ENCODE results near the gene CDT1. TPM values are rescaled to one million over a fixed set of nuclear protein-coding genes. Genes with fewer than 3 reads are reported as not detected.

The CDT1 gene
- total RNA-seq, 2 experiments from 2014 or later: 133 to 137 TPM

DNA sequence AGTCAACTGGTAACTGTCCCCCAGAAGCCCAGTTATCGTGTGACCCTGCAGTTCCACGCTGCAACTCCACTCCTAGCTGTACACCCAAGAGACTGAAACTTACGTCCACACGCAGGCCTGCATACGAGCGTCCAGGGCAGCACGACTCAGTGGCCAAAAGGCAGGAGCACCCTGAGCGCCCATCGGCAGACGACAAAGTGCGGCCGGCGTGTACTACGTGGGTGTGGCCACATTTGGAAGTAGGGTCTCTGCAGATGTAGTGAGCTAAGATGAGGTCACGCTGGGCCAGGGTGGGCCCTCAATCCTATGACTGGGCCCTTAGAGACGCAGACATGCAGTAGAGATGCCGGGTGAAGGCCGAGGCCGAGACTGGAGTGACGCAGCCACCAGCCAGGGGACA is 39.7 kb downstream of the CDT1 start:
- CTCF ChIA-PET: no interaction called here
- Mint-ChIP-seq H3K27ac (no peak overlapping the region), H3K4me3 (no peak overlapping the region), H3K36me3 (ENCODE audit: low read depth) (no peaks in the 10 kb centered on the region), H3K9me3 (no peaks in the 10 kb centered on the region), H3K27me3 (no peaks in the 10 kb centered on the region), H3K4me1 (peaks cover 7% of the 10 kb centered on the region)
- POLR2A ChIA-PET: no interaction called here
- DNase-seq: no peak

DNA sequence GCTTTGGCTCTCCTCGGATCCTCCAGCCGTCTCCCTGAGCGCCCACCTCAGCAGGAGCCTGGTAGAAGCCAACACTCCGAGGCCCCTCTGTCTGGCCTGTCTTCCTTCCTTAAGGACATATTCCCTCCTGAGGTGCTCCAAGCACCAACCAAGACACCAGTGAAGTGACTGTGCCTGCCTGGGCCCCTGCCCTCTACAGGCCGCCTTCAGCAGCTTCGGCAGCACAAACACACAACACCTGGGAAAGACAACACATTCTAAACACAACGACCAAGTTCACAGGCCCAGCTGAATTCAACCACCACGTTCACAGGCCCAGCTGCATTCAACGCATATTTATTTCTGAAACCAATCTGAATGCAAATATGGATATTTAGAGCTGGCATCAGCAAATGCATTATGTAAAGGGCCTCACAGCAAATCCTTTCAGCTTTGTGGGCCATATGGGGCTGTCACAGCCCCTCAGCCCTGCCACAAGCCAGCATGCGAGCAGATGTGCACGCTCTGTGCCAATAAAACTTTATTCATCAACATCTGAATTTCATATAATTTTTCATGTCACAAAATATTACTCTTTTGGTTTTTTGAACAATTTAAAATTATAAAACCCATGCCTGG is 40.9 kb downstream of the CDT1 start:
- POLR2A ChIA-PET: no interaction called here
- CTCF ChIA-PET: no interaction called here

DNA sequence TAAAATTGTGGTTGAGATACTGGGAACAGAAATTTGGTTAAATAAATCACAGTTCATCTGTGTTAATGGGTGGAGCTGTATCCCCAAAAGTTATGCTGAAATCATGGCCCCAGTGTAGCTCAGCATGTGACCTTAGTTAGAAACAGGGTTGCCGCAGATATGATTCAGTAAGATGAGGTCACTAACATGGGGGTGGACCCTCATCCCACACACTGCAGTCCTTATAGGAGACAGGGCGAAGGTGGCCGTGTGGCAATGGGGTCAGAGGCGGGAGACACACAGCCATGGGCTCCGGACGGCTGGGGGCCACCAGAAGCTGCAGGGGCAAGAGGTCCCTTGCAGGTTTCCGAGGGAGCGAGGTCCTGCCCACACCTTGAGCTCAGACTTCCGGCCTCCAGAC is 42.5 kb downstream of the CDT1 start:
- Mint-ChIP-seq H3K4me3 (no peak overlapping the region), H3K36me3 (ENCODE audit: low read depth) (no peaks in the 10 kb centered on the region), H3K9me3 (no peaks in the 10 kb centered on the region), H3K27me3 (no peaks in the 10 kb centered on the region), H3K4me1 (peaks cover 7% of the 10 kb centered on the region), H3K27ac (no peak overlapping the region)
- ChIA-PET POLR2A (interaction anchor here (1.4 kb wide), 1 partner anchor 11 kb away, joined by 3 read pairs; the partner anchor contains the start of genes GALNS and TRAPPC2L), CTCF (interaction anchor here (1.9 kb wide), 1 partner anchor 12 kb away, joined by 6 read pairs; no protein-coding TSS in a partner anchor)
- DNase-seq: no peak

More for the DNA sequence above, 40.9 kb downstream of the CDT1 start:
- no peaks in the 10 kb centered on the region for H3K9me3 Mint-ChIP-seq
- no peaks in the 10 kb centered on the region for H3K27me3 Mint-ChIP-seq
- peaks cover 7% of the 10 kb centered on the region for H3K4me1 Mint-ChIP-seq
- no peak overlapping the region for H3K27ac Mint-ChIP-seq
- DNase-seq: no peak
- H3K36me3 Mint-ChIP-seq (ENCODE audit: low read depth): no peaks in the 10 kb centered on the region
- H3K4me3 Mint-ChIP-seq: no peak overlapping the region

DNA sequence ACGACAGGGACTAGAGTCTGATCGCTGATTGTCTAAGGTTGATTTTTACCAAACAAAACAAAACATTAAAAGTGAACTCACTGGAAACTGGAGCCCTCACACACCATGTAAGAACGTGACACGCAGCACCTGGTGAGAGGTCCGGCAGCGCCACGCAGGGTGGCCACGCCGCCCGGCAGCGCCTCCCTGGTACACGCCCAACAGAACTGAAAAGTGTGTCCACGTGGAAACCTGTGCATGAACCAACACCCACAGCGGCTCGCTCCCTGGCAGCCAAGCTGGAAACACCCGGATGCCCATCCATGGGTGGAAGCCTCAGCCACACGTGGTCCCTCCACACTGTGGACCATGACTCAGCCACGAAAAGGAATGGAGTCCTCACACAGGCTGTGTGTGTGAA is 44.1 kb downstream of the CDT1 start:
- Mint-ChIP-seq H3K9me3 (no peaks in the 10 kb centered on the region), H3K4me3 (no peak overlapping the region), H3K36me3 (ENCODE audit: low read depth) (no peaks in the 10 kb centered on the region), H3K27me3 (no peaks in the 10 kb centered on the region), H3K27ac (no peak overlapping the region), H3K4me1 (peaks cover 6% of the 10 kb centered on the region)
- POLR2A ChIA-PET: no interaction called here
- CTCF ChIA-PET: no interaction called here
- DNase-seq: no peak

DNA sequence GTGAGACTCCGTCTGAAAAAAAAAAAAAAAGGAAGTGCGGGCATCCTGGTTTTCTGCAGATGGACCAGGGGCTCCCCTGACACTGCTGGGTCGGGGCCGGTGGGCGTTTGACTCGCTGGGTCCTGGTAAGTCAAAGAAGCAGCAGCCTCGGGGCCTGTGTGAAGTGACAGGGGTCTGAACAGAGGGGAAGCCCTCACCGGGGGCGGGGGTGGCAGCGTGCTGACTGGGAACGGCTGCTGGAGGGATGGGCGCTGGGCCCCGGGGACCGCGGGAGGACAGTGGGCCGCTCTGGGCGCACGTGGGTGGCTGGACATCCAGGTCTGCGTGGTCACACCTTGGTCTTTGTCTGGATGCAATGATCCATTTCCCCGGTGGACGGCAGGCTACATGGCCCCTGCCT is 45.0 kb downstream of the CDT1 start:
- no peaks in the 10 kb centered on the region for H3K36me3 Mint-ChIP-seq (ENCODE audit: low read depth)
- peaks cover 5% of the 10 kb centered on the region for H3K4me1 Mint-ChIP-seq
- DNase-seq: no peak
- no peaks in the 10 kb centered on the region for H3K27me3 Mint-ChIP-seq
- H3K27ac Mint-ChIP-seq: no peak overlapping the region
- ChIA-PET POLR2A (no interaction called here), CTCF (no interaction called here)
- no peak overlapping the region for H3K4me3 Mint-ChIP-seq
- no peaks in the 10 kb centered on the region for H3K9me3 Mint-ChIP-seq

DNA sequence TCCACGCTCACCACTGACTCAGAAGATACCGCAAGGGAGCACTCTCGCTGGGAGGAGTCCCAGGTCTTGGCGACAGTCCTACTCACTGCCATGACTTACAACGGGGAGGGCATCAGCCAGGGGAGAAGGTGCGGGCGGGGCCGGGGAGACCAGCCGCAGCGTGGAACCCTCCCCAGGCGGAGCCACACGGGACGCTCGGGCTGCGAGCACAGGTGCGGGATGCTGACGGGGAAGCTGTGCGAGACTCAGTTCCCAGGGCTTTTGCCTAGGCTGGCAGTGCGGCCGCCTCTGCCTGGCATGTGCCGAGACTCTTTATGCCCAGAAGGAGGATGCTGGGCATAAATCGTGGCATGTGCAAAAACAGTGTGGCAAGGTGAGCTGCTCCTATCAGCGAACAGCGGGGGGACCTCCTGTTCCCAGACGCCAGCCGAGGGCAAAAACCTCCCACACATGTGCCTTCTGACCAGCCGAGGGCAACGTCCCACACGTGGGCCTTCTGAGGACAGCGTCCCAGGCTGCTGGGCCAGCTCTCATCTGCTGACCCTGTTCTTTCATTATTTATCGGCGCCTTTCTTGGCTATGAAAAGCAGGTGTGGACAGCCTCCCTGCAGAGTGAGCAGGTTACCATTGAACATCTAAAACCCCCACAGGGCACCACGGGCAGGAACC is 47.1 kb downstream of the CDT1 start:
- Mint-ChIP-seq H3K4me1 (peaks cover 16% of the 10 kb centered on the region), H3K4me3 (no peak overlapping the region), H3K9me3 (no peaks in the 10 kb centered on the region), H3K27ac (no peak overlapping the region), H3K36me3 (ENCODE audit: low read depth) (no peaks in the 10 kb centered on the region), H3K27me3 (no peaks in the 10 kb centered on the region)
- ChIA-PET POLR2A (no interaction called here), CTCF (no interaction called here)
- no peak for DNase-seq

DNA sequence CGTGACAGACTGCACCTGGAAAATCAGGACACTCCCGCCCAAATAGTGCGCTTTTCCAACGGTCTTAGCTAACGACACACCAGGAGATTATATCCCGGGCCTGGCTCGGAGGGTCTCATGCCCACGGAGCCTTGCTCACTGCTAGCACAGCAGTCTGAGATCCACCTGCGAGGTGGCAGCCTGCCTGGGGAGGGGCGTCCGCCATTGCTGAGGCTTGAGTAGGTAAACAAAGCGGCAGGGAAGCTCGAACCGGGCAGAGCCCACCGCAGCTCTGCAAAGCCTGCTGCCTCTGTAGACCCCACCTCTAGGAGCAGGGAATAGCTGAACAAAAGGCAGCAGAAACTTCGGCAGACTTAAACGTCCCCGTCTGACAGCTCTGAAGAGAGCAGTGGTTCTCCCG is 48.0 kb downstream of the CDT1 start:
- POLR2A ChIA-PET: no interaction called here

DNA sequence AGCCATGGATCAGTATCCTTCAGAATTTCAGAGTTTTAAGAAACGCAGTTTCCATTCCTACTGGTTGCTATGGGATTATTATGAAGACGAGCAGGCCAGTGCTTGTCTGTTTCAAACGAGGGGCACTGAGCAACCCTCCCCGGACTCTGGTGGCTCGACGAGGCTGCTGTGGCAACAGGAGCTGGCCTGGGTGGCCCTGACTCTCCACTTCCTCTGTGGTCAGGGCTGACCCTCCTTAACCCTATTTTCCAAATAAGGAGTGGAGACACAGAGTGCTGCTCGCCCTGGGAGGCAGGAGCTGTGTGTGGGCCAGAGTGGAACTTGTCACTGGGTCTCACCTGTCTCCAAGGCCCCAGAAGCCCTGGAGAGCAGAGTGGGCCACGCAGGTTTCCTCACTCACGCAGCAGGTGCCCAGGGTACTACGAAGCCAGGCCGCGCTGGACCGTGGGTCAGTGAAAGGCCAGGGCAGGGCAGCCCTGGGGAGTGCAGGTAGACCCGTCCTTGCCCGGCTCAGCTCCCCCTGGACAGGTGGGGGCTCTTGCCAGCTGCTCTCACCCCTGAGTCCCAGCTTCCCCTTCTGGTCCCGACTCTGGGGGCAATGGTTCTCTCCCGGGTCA is 49.8 kb downstream of the CDT1 start:
- Mint-ChIP-seq H3K9me3 (no peaks in the 10 kb centered on the region), H3K36me3 (ENCODE audit: low read depth) (peaks cover 7% of the 10 kb centered on the region), H3K27me3 (no peaks in the 10 kb centered on the region), H3K4me3 (no peak overlapping the region), H3K27ac (no peak overlapping the region), H3K4me1 (peaks cover 29% of the 10 kb centered on the region)
- DNase-seq: no peak
- ChIA-PET CTCF (interaction anchor here (0.9 kb wide), 1 partner anchor 387 kb away, joined by 3 read pairs; no protein-coding TSS in a partner anchor), POLR2A (no interaction called here)

More for the DNA sequence above, 48.0 kb downstream of the CDT1 start:
- Mint-ChIP-seq H3K9me3 (no peaks in the 10 kb centered on the region), H3K36me3 (ENCODE audit: low read depth) (no peaks in the 10 kb centered on the region), H3K27ac (no peak overlapping the region), H3K27me3 (no peaks in the 10 kb centered on the region), H3K4me3 (no peak overlapping the region), H3K4me1 (peaks cover 19% of the 10 kb centered on the region)
- CTCF ChIA-PET: no interaction called here
- no peak for DNase-seq

DNA sequence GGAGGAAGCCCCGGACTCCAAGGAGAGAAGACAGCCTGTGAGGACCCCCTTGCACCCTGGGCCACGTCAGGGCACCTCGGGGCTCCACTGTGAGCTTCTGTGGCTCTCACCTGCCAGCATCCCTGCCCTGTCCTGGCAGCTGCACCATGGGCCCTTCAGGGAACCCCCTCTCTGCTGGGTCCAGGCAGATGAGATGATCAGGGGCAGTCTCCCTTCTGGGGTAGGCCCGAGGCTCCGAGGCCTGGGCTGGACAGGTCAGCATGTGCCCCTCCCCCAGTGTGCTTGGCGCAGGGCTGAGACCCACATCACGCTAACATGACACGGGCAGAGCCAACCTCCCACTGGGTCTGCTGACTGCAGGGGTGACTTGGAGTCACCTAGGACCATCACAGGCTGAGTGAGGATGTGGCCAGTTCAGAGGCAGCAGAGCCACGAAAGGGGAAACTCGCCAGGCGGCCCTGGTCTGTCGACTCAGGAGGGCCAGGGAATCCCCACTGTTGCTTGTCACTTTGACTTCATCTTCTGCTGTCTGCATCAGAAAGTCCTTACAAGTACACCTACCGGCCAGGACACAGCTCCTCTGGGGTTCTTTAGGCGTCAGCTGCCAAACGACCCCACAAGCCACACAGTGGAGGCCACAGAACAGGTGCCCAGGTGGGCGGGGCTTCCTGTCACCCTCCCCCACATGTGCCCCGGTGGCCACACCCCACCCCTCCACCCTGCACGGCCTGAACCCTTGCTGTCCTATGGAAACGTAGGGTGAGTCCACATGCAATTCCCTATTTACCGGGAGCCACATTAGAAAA is 50.9 kb downstream of the CDT1 start:
- peaks cover 34% of the 10 kb centered on the region for H3K4me1 Mint-ChIP-seq
- no peaks in the 10 kb centered on the region for H3K27me3 Mint-ChIP-seq
- CTCF ChIA-PET: interaction anchor here (0.7 to 1.6 kb wide), 3 partner anchors 70 to 386 kb away, joined by 3 to 7 read pairs (median 4); no protein-coding TSS in a partner anchor
- DNase-seq: no peak
- H3K4me3 Mint-ChIP-seq: peak overlapping the region; percentile 53
- H3K36me3 Mint-ChIP-seq (ENCODE audit: low read depth): peaks cover 16% of the 10 kb centered on the region
- no peak overlapping the region for H3K27ac Mint-ChIP-seq
- POLR2A ChIA-PET: interaction anchor here (4.9 kb wide), 1 partner anchor 43 kb away, joined by 59 read pairs; the partner anchor contains the start of gene APRT
- no peaks in the 10 kb centered on the region for H3K9me3 Mint-ChIP-seq

DNA sequence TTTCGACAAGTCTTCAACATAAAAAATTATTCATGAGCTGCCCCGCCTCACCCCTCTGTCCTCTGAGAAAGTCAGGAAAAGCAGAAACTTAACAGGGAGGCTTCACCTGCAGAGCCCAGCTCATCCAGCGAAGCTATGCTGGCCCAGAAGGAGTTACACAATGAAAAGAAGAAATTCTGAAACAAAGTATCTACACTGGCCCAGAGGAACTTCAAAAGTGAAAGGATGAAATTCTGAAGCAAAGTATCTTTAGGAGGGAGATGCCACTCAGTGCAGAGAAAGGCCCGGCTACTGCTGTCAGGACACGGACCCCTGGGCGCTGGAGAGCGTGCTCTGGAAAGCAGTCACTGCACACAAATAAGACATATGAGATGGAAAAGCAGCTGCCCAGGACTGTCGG is 51.6 kb downstream of the CDT1 start:
- Mint-ChIP-seq H3K27me3 (no peaks in the 10 kb centered on the region), H3K9me3 (no peaks in the 10 kb centered on the region), H3K4me1 (peaks cover 34% of the 10 kb centered on the region), H3K4me3 (peak overlapping the region; percentile 53), H3K36me3 (ENCODE audit: low read depth) (peaks cover 16% of the 10 kb centered on the region), H3K27ac (peak overlapping the region; percentile 13)
- POLR2A ChIA-PET: interaction anchor here (4.9 kb wide), 1 partner anchor 44 kb away, joined by 59 read pairs; the partner anchor contains the start of gene APRT
- DNase-seq: no peak
- CTCF ChIA-PET: interaction anchor here (0.7 to 1.6 kb wide), 2 partner anchors 71 to 118 kb away, joined by 4 to 7 read pairs; no protein-coding TSS in a partner anchor

DNA sequence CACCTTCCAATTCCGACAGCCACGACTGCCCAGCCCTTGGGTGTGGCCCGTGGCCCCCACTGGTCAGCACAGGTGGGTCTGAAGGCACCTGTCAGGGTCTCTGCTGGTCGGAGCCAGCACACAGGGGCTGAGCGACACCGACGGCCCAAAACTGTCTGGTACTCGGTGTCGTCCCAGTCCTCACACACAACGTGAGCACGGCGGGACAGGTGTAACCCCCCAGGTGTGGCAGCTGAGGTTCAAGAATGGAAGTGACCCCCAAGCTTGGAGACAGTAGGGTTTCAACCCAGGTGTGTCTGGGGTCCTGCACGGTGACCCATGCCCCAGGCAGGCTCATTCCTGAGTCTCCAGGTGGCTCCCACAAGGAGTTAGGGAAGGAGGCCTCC is 52.1 kb downstream of the CDT1 start:
- Mint-ChIP-seq H3K27me3 (no peaks in the 10 kb centered on the region), H3K4me1 (peaks cover 34% of the 10 kb centered on the region), H3K9me3 (no peaks in the 10 kb centered on the region), H3K27ac (peak overlapping the region; percentile 44), H3K36me3 (ENCODE audit: low read depth) (peaks cover 17% of the 10 kb centered on the region), H3K4me3 (peak overlapping the region; percentile 73)
- no peak for DNase-seq
- ChIA-PET CTCF (interaction anchor here (1.6 kb wide), 1 partner anchor 118 kb away, joined by 4 read pairs; no protein-coding TSS in a partner anchor), POLR2A (interaction anchor here (3.0 to 4.9 kb wide), 2 partner anchors 45 to 74 kb away, joined by 14 to 59 read pairs; partner anchors contain the start of gene APRT)

DNA sequence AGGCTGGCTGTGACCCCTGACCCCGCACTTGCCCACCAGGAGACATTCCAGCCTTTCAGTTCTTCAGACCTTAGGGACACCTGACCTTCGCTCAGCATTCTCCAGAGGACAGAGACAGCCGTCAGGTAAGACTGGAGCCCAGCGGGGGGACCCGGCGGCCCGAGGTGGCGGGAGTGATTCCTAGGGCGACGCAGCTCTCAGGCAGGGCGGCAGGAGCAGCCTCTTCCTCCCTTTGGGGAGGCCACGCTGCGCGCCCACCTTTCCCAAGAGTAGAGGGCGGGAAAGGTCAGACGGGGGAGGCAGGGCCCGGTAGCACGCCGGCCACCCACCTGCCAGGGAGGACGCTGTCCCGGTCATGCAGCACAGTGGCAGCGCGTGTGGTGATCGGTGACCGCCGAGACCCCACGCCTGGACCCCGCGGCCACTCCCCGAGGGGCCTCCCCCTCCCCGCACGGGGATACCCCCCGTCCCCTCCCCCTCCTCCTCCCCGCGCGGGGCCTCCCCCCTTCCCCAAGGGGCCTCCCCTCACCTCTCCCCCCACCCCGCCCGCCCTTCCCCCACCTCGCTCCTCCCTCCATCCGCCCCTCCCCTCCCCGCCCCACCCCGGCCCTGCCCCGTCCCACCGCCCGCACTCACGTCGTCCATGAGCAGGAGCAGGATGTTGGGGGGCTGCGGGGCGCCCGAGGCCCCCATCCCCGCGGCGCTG is 52.7 kb downstream of the CDT1 start:
- ChIA-PET CTCF (interaction anchor here (1.6 to 2.9 kb wide), 4 partner anchors 45 to 119 kb away, joined by 6 to 36 read pairs (median 14); partner anchors contain the start of gene APRT), POLR2A (interaction anchor here (0.8 to 4.9 kb wide), 13 partner anchors 9 to 384 kb away, joined by 3 to 59 read pairs (median 4); partner anchors contain the start of genes APRT, ZC3H18 and ZNF778)
- H3K36me3 Mint-ChIP-seq (ENCODE audit: low read depth): peaks cover 21% of the 10 kb centered on the region
- DNase-seq: no peak
- H3K9me3 Mint-ChIP-seq: no peaks in the 10 kb centered on the region
- H3K27me3 Mint-ChIP-seq: no peaks in the 10 kb centered on the region
- H3K27ac Mint-ChIP-seq: peak overlapping the region; percentile 44
- H3K4me3 Mint-ChIP-seq: peak overlapping the region; percentile 97
- peaks cover 34% of the 10 kb centered on the region for H3K4me1 Mint-ChIP-seq

Data from activated CD4-positive, alpha-beta memory T cell treated with anti-CD3 and anti-CD28 coated beads, Interleukin-2, amount 10 ng/mL, durations not matched to agents 7 days and 5 days (primary cell).